IPS-18a (cell line): ENCODE results near the gene GLS2.

Experiments
- H3K27ac ChIP-seq: one replicate; pipeline ENCODE4 v1.5.1; 2013; ENCODE audit warnings: low read length
- H3K27me3 ChIP-seq: one replicate; pipeline ENCODE4 v1.6.1; 2013; ENCODE audit warnings: mild to moderate bottlenecking, low read length; ENCODE audit not compliant: control insufficient read depth, insufficient read depth
- H3K36me3 ChIP-seq: one replicate; pipeline ENCODE4 v1.6.1; 2013; ENCODE audit warnings: low read depth, low read length; ENCODE audit not compliant: control insufficient read depth
- H3K4me1 ChIP-seq: one replicate; pipeline ENCODE4 v1.6.1; 2013; ENCODE audit warnings: low read depth, low read length; ENCODE audit not compliant: control insufficient read depth
- H3K4me3 ChIP-seq: one replicate; pipeline ENCODE4 v1.5.1; 2013; ENCODE audit warnings: low read length
- H3K9ac ChIP-seq: one replicate; pipeline ENCODE4 v1.6.1; 2013; ENCODE audit warnings: mild to moderate bottlenecking, low read length, moderate library complexity
- H3K9me3 ChIP-seq: one replicate; pipeline ENCODE4 v1.6.1; 2013; ENCODE audit warnings: low read depth, low read length; ENCODE audit not compliant: control insufficient read depth

Gene GLS2

GRCh38 chr12:56431288-56431687 is 56.7 kb downstream of the GLS2 start:
- no peaks in the 10 kb centered on the region for H3K4me1 ChIP-seq
- no peak overlapping the region for H3K4me3 ChIP-seq
- no peaks in the 10 kb centered on the region for H3K9me3 ChIP-seq
- no peak overlapping the region for H3K9ac ChIP-seq
- H3K36me3 ChIP-seq, result peaks cover 54% of the 10 kb centered on the region
- H3K27ac ChIP-seq, result no peak overlapping the region
- H3K27me3 ChIP-seq, result no peaks in the 10 kb centered on the region

DNA sequence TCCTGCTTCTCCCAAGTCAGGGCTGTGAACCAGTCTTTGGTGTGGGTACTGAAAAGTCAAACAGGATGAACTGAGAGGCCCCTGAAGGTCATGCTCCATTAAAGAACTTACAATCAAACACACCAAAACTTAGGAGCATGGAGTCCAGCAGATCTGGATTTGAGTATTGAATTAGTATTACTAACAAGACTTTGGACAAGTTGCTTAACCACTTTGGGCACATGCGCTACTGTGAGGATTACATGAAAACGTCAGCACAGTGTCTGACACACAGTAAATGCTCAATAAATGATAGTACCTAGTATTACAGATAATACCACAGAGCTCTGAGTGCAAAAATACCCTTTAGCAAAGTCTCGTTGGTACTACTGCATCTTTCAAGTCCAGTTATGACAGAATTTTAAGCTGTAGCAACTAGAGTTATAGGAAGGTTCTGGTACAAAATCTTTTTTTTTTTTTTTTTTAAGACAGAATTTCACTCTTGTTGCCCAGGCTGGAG is 62.0 kb downstream of the GLS2 start:
- H3K9me3 ChIP-seq, result no peaks in the 10 kb centered on the region
- no peak overlapping the region for H3K9ac ChIP-seq
- H3K36me3 ChIP-seq, result peaks cover 86% of the 10 kb centered on the region
- no peak overlapping the region for H3K4me3 ChIP-seq
- H3K27ac ChIP-seq, result no peak overlapping the region
- H3K4me1 ChIP-seq, result no peaks in the 10 kb centered on the region
- no peaks in the 10 kb centered on the region for H3K27me3 ChIP-seq

GRCh38 chr12:56425193-56425592 is 62.8 kb downstream of the GLS2 start:
- H3K9me3 ChIP-seq, result no peaks in the 10 kb centered on the region
- H3K4me3 ChIP-seq, result no peak overlapping the region
- H3K27me3 ChIP-seq, result no peaks in the 10 kb centered on the region
- H3K36me3 ChIP-seq, result peaks cover 86% of the 10 kb centered on the region
- H3K27ac ChIP-seq, result no peak overlapping the region
- no peak overlapping the region for H3K9ac ChIP-seq
- H3K4me1 ChIP-seq, result no peaks in the 10 kb centered on the region
